ENCODE data around the gene PALS1.

Gene PALS1

DNA sequence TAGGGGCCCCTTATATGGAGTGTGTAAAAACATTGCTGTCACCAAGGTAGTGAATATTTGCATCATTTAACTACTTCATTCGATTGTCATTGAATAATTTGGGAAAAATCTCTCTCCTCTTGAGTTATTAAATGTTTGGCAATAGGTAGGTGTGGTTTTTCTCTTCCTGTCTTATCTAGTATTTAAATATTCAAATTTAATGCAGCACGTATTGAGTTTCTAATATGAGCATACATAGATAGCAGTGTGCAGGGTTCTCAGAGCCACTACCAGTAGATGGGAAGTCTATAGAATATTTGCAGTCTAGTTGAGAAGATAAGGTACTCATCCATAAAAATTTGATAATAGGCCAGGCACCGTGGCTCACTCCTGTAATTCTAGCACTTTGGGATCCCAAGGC lies 16.7 kb downstream of the PALS1 start:
- Histone ChIP-seq H3K4me3 (ENCODE audit: low read length) (no peak overlapping the region), H3K36me3 (replicated peaks; ENCODE audit: insufficient read depth, low read length) (no peaks in the 10 kb centered on the region), H3K9me2 (replicated peaks; ENCODE audit: insufficient read depth, low read length) (no peaks in the 10 kb centered on the region), H3F3A (ENCODE audit: insufficient read depth, low read length) (no peaks in the 10 kb centered on the region), H3K79me2 (ENCODE audit: low read length) (peaks cover 38% of the 10 kb centered on the region), H3K27me3 (replicated peaks; ENCODE audit: insufficient read depth, low read length) (no peaks in the 10 kb centered on the region), H2AFZ (ENCODE audit: low read length) (no peak overlapping the region), H3K4me1 (ENCODE audit: low read length) (no peaks in the 10 kb centered on the region), H3K4me2 (ENCODE audit: low read depth, low read length) (no peak overlapping the region), H3K27ac (ENCODE audit: low read length) (no peak overlapping the region), H3K9ac (ENCODE audit: low read length) (no peak overlapping the region), H3K9me3 (replicated peaks; ENCODE audit: insufficient read depth, low read length) (no peaks in the 10 kb centered on the region), H4K20me1 (ENCODE audit: insufficient read depth, low read length) (no peaks in the 10 kb centered on the region)
- no peak for DNase-seq
- TF ChIP-seq, protein P1, sequence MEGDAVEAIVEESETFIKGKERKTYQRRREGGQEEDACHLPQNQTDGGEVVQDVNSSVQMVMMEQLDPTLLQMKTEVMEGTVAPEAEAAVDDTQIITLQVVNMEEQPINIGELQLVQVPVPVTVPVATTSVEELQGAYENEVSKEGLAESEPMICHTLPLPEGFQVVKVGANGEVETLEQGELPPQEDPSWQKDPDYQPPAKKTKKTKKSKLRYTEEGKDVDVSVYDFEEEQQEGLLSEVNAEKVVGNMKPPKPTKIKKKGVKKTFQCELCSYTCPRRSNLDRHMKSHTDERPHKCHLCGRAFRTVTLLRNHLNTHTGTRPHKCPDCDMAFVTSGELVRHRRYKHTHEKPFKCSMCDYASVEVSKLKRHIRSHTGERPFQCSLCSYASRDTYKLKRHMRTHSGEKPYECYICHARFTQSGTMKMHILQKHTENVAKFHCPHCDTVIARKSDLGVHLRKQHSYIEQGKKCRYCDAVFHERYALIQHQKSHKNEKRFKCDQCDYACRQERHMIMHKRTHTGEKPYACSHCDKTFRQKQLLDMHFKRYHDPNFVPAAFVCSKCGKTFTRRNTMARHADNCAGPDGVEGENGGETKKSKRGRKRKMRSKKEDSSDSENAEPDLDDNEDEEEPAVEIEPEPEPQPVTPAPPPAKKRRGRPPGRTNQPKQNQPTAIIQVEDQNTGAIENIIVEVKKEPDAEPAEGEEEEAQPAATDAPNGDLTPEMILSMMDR (IDR thresholded peaks at IDR 0.05; ENCODE audit: low read length): no peak
- TF ChIP-seq EZH2phosphoT487 (IDR thresholded peaks at IDR 0.05; ENCODE audit: low read length) (no peak), EZH2 (optimal IDR thresholded peaks at IDR 0.05; ENCODE audit: low read depth, low read length) (no peak)

DNA sequence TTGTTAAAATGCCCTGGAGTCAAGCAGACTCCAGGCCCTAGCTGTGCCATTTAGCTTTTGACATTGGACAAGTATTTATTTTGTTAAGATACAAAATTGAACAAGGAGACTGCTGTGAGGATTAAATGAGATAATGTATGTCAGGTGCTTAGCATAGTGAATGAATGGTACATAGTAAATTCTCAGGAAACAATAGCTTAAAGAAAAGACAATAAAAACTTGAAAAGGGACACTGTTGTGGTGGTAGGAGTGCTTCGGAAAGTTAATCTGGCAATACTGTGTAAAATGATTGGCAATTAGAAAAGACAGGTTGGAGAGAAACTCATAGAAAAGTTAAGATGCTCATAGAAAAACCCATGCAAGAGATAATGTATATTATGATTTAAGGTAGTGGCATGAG lies 19.7 kb downstream of the PALS1 start:
- no peaks in the 10 kb centered on the region for H3K36me3 ChIP-seq (replicated peaks; ENCODE audit: insufficient read depth, low read length)
- no peak overlapping the region for H3K9ac ChIP-seq (ENCODE audit: low read length)
- no peaks in the 10 kb centered on the region for H3K4me1 ChIP-seq (ENCODE audit: low read length)
- no peak overlapping the region for H3K4me2 ChIP-seq (ENCODE audit: low read depth, low read length)
- no peak for DNase-seq
- H3K27me3 ChIP-seq (replicated peaks; ENCODE audit: insufficient read depth, low read length): no peaks in the 10 kb centered on the region
- no peaks in the 10 kb centered on the region for H4K20me1 ChIP-seq (ENCODE audit: insufficient read depth, low read length)
- no peak overlapping the region for H2AFZ ChIP-seq (ENCODE audit: low read length)
- TF ChIP-seq EZH2 (optimal IDR thresholded peaks at IDR 0.05; ENCODE audit: low read depth, low read length) (no peak), EZH2phosphoT487 (IDR thresholded peaks at IDR 0.05; ENCODE audit: low read length) (no peak)
- no peaks in the 10 kb centered on the region for H3K9me2 ChIP-seq (replicated peaks; ENCODE audit: insufficient read depth, low read length)
- H3K79me2 ChIP-seq (ENCODE audit: low read length): peaks cover 40% of the 10 kb centered on the region
- no peaks in the 10 kb centered on the region for H3F3A ChIP-seq (ENCODE audit: insufficient read depth, low read length)
- H3K9me3 ChIP-seq (replicated peaks; ENCODE audit: insufficient read depth, low read length): no peaks in the 10 kb centered on the region
- H3K27ac ChIP-seq (ENCODE audit: low read length): no peak overlapping the region
- no peak overlapping the region for H3K4me3 ChIP-seq (ENCODE audit: low read length)

DNA sequence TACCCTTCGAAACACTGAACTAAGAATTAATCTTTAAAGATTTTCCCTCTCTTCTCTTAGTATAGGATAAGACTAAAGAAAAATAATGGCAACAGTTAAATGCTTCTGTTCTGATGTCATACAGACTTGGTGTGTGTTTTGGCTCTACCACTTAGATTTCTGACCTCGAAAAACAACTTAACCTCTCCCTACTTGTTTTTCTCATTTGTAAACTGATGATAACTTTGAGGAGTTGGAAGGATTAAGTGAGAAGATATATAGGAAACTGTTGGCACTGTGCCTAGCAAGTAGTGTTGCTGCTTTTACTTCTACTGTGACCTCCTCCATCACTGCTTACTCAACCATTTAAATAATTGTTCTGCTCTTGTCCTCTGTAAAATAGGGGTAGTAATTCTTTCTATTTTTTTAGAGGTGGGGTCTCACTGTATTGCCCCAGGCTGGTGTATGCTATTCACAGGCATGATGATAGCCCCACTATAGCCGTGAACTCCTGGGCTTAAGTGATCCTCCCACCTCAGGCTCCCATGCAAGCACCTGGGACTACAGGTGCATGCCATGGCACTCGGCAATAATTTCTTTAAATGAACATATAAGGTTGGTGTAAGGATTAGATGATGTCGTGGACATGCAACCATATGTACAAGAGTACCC lies 22.4 kb downstream of the PALS1 start:
- H3K27me3 ChIP-seq (replicated peaks; ENCODE audit: insufficient read depth, low read length): no peaks in the 10 kb centered on the region
- H3F3A ChIP-seq (ENCODE audit: insufficient read depth, low read length): no peaks in the 10 kb centered on the region
- no peak overlapping the region for H3K4me2 ChIP-seq (ENCODE audit: low read depth, low read length)
- H3K27ac ChIP-seq (ENCODE audit: low read length): no peak overlapping the region
- no peaks in the 10 kb centered on the region for H3K36me3 ChIP-seq (replicated peaks; ENCODE audit: insufficient read depth, low read length)
- no peaks in the 10 kb centered on the region for H3K4me1 ChIP-seq (ENCODE audit: low read length)
- TF ChIP-seq EZH2 (optimal IDR thresholded peaks at IDR 0.05; ENCODE audit: low read depth, low read length): no peak
- TF ChIP-seq, protein P1 (IDR thresholded peaks at IDR 0.05; ENCODE audit: low read length): no peak
- TF ChIP-seq EZH2phosphoT487 (IDR thresholded peaks at IDR 0.05; ENCODE audit: low read length): no peak
- H2AFZ ChIP-seq (ENCODE audit: low read length): no peak overlapping the region
- DNase-seq: no peak
- H3K4me3 ChIP-seq (ENCODE audit: low read length): no peak overlapping the region
- no peak overlapping the region for H3K9ac ChIP-seq (ENCODE audit: low read length)
- H3K9me2 ChIP-seq (replicated peaks; ENCODE audit: insufficient read depth, low read length): no peaks in the 10 kb centered on the region
- H4K20me1 ChIP-seq (ENCODE audit: insufficient read depth, low read length): no peaks in the 10 kb centered on the region
- H3K9me3 ChIP-seq (replicated peaks; ENCODE audit: insufficient read depth, low read length): no peaks in the 10 kb centered on the region
- peaks cover 42% of the 10 kb centered on the region for H3K79me2 ChIP-seq (ENCODE audit: low read length)

DNA sequence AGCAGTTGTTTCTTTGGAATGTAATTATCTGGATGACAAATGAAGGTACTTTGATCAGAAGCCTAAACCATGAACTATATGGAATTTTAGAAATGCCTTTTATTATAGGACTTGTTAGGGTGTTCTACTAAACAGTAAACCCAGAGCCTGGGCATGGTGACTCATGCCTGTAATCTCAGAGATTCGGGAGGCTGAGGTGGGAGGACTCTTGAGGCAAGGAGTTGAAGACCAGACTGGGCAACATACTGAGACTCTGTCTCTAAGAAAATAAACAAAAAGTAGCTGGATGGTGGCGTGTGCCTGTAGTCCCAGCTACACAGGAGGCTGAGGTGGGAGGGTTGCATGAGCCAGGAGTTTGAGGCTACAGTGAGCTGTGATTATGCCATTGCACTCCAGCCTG lies 23.9 kb downstream of the PALS1 start:
- H3K79me2 ChIP-seq (ENCODE audit: low read length): peaks cover 44% of the 10 kb centered on the region
- H3K9me3 ChIP-seq (replicated peaks; ENCODE audit: insufficient read depth, low read length): no peaks in the 10 kb centered on the region
- H3K4me2 ChIP-seq (ENCODE audit: low read depth, low read length): no peak overlapping the region
- DNase-seq: no peak
- H4K20me1 ChIP-seq (ENCODE audit: insufficient read depth, low read length): no peaks in the 10 kb centered on the region
- H3K4me1 ChIP-seq (ENCODE audit: low read length): no peaks in the 10 kb centered on the region
- no peak overlapping the region for H2AFZ ChIP-seq (ENCODE audit: low read length)
- H3K27me3 ChIP-seq (replicated peaks; ENCODE audit: insufficient read depth, low read length): no peaks in the 10 kb centered on the region
- no peak overlapping the region for H3K27ac ChIP-seq (ENCODE audit: low read length)
- no peak overlapping the region for H3K4me3 ChIP-seq (ENCODE audit: low read length)
- H3F3A ChIP-seq (ENCODE audit: insufficient read depth, low read length): no peaks in the 10 kb centered on the region
- H3K9me2 ChIP-seq (replicated peaks; ENCODE audit: insufficient read depth, low read length): no peaks in the 10 kb centered on the region
- TF ChIP-seq EZH2 (optimal IDR thresholded peaks at IDR 0.05; ENCODE audit: low read depth, low read length): no peak
- no peak for TF ChIP-seq EZH2phosphoT487 (IDR thresholded peaks at IDR 0.05; ENCODE audit: low read length)
- TF ChIP-seq, protein P1 (IDR thresholded peaks at IDR 0.05; ENCODE audit: low read length): no peak
- no peak overlapping the region for H3K9ac ChIP-seq (ENCODE audit: low read length)
- no peaks in the 10 kb centered on the region for H3K36me3 ChIP-seq (replicated peaks; ENCODE audit: insufficient read depth, low read length)
